OCI-LY3 (cell line): ENCODE measurements around the gene D2HGDH.

Experiments used
- EZH2phosphoT487 ChIP-seq: fragments of 200-600 bp; shearing (Covaris generic); IDR thresholded peaks from 2 replicates; pipeline ENCODE4 v1.6.1; 2018; ENCODE audit warnings: antibody characterized with exemption, mixed run types, low read depth
- TF ChIP-seq, protein P1 (sequence below): fragments of 200-600, 300-600 bp; sonication (generic); IDR thresholded peaks from 2 replicates; pipeline ENCODE4 v1.5.1; 2014; ENCODE audit warnings: antibody characterized with exemption, low read length, low read depth

DNA sequence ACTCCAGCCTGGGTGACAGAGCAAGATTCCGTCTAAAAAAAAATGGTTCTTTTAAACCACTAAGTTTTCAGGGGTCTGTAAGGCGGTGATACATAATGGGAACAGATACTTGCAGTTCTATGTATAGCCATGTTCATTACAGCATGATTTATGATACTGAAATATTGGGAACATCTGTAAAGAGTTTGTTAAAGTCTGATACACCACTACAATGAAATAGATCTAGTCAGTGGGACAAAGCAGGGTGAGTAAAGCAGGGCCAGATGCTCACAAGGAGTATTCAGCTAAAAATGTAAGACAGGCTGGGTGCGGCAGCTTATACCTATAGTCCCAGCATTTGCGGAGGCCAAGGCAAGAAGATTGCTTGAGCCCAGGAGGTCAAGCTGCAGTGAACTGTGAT is 38.8 kb upstream of the D2HGDH start:
- TF ChIP-seq, protein P1, sequence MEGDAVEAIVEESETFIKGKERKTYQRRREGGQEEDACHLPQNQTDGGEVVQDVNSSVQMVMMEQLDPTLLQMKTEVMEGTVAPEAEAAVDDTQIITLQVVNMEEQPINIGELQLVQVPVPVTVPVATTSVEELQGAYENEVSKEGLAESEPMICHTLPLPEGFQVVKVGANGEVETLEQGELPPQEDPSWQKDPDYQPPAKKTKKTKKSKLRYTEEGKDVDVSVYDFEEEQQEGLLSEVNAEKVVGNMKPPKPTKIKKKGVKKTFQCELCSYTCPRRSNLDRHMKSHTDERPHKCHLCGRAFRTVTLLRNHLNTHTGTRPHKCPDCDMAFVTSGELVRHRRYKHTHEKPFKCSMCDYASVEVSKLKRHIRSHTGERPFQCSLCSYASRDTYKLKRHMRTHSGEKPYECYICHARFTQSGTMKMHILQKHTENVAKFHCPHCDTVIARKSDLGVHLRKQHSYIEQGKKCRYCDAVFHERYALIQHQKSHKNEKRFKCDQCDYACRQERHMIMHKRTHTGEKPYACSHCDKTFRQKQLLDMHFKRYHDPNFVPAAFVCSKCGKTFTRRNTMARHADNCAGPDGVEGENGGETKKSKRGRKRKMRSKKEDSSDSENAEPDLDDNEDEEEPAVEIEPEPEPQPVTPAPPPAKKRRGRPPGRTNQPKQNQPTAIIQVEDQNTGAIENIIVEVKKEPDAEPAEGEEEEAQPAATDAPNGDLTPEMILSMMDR: no peak
- no peak for TF ChIP-seq EZH2phosphoT487
